PC-3 (cell line): Measurements from ENCODE around the gene CFAP206. TPM values are rescaled to one million over a fixed set of nuclear protein-coding genes. Genes with fewer than 3 reads are reported as not detected.

Experiments used
- ATAC-seq: fragments of 200-7000 bp; cut with Tn5 transposase; 2 replicates; pipeline ENCODE4 v1.9.1; 2020; ENCODE audit warnings: mild to moderate bottlenecking, moderate library complexity
- BruUV-seq: library from RNA; stranded (reverse); fragments of 400-500 nt; replicated peaks from 2 replicates; lab custom pipeline; 2021; lab: Mats Ljungman, UMichigan
- CTCF ChIA-PET: fragments of 300-600 bp; sonication (Branson Sonifier 250); formaldehyde crosslinking; loops from one replicate; lab custom pipeline; 2022; ENCODE audit warnings: antibody characterized with exemption; lab: Charles Lee
- POLR2A ChIA-PET: fragments of 300-600 bp; sonication (Branson Sonifier 250); formaldehyde crosslinking; loops from one replicate; lab custom pipeline; 2022; ENCODE audit warnings: antibody characterized with exemption; ENCODE audit not compliant: unreplicated experiment; lab: Charles Lee
- DNase-seq: peaks from one replicate; pipeline ENCODE4 v3.0.0-alpha.2; 2015
- H2AFZ ChIP-seq: fragments of 300-600 bp; sonication (generic); 2 replicates; pipeline ENCODE4 v1.6.0; 2016; ENCODE audit warnings: antibody characterized with exemption, low read length
- H3F3A ChIP-seq: fragments of 300-600 bp; sonication (generic); one replicate; pipeline ENCODE4 v1.6.0; 2017; ENCODE audit warnings: antibody characterized with exemption, low read length, control low read depth, mild to moderate bottlenecking; ENCODE audit not compliant: unreplicated experiment
- H3K27ac ChIP-seq: fragments of 300-600 bp; sonication (generic); 2 replicates; pipeline ENCODE4 v1.5.1; 2016; ENCODE audit warnings: mild to moderate bottlenecking, low read length
- H3K27me3 ChIP-seq: fragments of 300-600 bp; sonication (generic); 2 replicates; pipeline ENCODE4 v1.6.1; 2016; ENCODE audit warnings: low read length, mixed read lengths
- H3K36me3 ChIP-seq: fragments of 300-600 bp; sonication (generic); 2 replicates; pipeline ENCODE4 v1.6.1; 2016; ENCODE audit warnings: low read depth, mixed run types, low read length, mixed read lengths
- H3K4me1 ChIP-seq: fragments of 300-600 bp; sonication (generic); 2 replicates; pipeline ENCODE4 v1.5.1; 2016; ENCODE audit warnings: low read length; ENCODE audit not compliant: insufficient read depth
- H3K4me2 ChIP-seq: fragments of 300-600 bp; sonication (generic); 2 replicates; pipeline ENCODE4 v1.6.0; 2016; ENCODE audit warnings: low read length
- H3K4me3 ChIP-seq: fragments of 300-600 bp; sonication (generic); 2 replicates; pipeline ENCODE4 v1.5.1; 2016; ENCODE audit warnings: mild to moderate bottlenecking, low read length, mixed read lengths
- H3K79me2 ChIP-seq: fragments of 300-600 bp; sonication (generic); 2 replicates; pipeline ENCODE4 v1.6.1; 2017; ENCODE audit warnings: low read length, mixed read lengths
- H3K9ac ChIP-seq: fragments of 300-600 bp; sonication (generic); 2 replicates; pipeline ENCODE4 v1.6.0; 2016; ENCODE audit warnings: mild to moderate bottlenecking, low read length
- H3K9me2 ChIP-seq: fragments of 300-600 bp; sonication (generic); replicated peaks from 2 replicates; pipeline ENCODE4 v1.6.1; 2016; ENCODE audit warnings: mixed run types, low read length, mixed read lengths
- H3K9me3 ChIP-seq: fragments of 300-600 bp; sonication (generic); 2 replicates; pipeline ENCODE4 v1.6.1; 2016; ENCODE audit warnings: low read length, mixed read lengths
- H4K20me1 ChIP-seq: fragments of 300-600 bp; sonication (generic); 2 replicates; pipeline ENCODE4 v1.6.1; 2016; ENCODE audit warnings: low read length, mixed read lengths
- CTCF ChIP-seq: fragments of 300-600 bp; sonication (generic); conservative IDR thresholded peaks from 2 replicates; pipeline ENCODE4 v1.5.1; 2017; ENCODE audit warnings: antibody characterized with exemption, low read depth, mild to moderate bottlenecking, low read length
- EZH2 ChIP-seq: fragments of 300-600 bp; sonication (generic); IDR thresholded peaks from one replicate; pipeline ENCODE4 v1.6.1; 2017; ENCODE audit warnings: antibody characterized with exemption, mild to moderate bottlenecking, low read length; ENCODE audit not compliant: unreplicated experiment
- EZH2phosphoT487 ChIP-seq: fragments of 300-600 bp; sonication (generic); IDR thresholded peaks from 2 replicates; pipeline ENCODE4 v1.6.1; 2018; ENCODE audit warnings: mild to moderate bottlenecking, antibody characterized with exemption, low read length, borderline replicate concordance
- intact Hi-C: fragments of 100-400 bp; cut with micrococcal nuclease; formaldehyde crosslinking; loops from 2 replicates; pipeline ENCODE4 v1.9.0; 2023
- total RNA-seq: library from RNA; depleted of rRNA; stranded (reverse); fragments of >200 nt; gene quantifications from 2 replicates; pipeline ENCODE4 v1.2.3, GENCODE V29; 2014

CFAP206 gene
- total RNA-seq, 1 experiment from 2014 or later = 0.07 TPM

- intact Hi-C loops = no loop called here
- Histone ChIP-seq H2AFZ (no peak overlapping the region), H3K4me1 (no peaks in the 10 kb centered on the region), H3K9ac (no peak overlapping the region), H3K79me2 (no peaks in the 10 kb centered on the region), H4K20me1 (no peaks in the 10 kb centered on the region), H3K4me3 (no peak overlapping the region), H3K27me3 (no peaks in the 10 kb centered on the region), H3K9me2 (no peaks in the 10 kb centered on the region), H3K4me2 (no peak overlapping the region), H3K9me3 (no peaks in the 10 kb centered on the region), H3F3A (no peaks in the 10 kb centered on the region), H3K27ac (no peak overlapping the region), H3K36me3 (peaks cover 28% of the 10 kb centered on the region)
- ATAC-seq (no peak), DNase-seq (no peak)
- BruUV-seq = no TSS peak
- ChIA-PET POLR2A (no interaction called here), CTCF (no interaction called here)
- TF ChIP-seq EZH2 (no peak), CTCF (no peak), EZH2phosphoT487 (no peak)
Observed at GRCh38 chr6:87481931-87482330, 74.2 kb downstream of the CFAP206 start.

GRCh38 chr6:87482366-87482765, 74.6 kb downstream of the CFAP206 start:
- Histone ChIP-seq H3K4me1 (no peaks in the 10 kb centered on the region), H3K79me2 (no peaks in the 10 kb centered on the region), H3K9ac (no peak overlapping the region), H2AFZ (no peak overlapping the region), H3K9me3 (no peaks in the 10 kb centered on the region), H3K27me3 (no peaks in the 10 kb centered on the region), H3K4me3 (no peak overlapping the region), H3F3A (no peaks in the 10 kb centered on the region), H3K9me2 (no peaks in the 10 kb centered on the region), H3K36me3 (peaks cover 27% of the 10 kb centered on the region), H4K20me1 (no peaks in the 10 kb centered on the region), H3K27ac (no peak overlapping the region), H3K4me2 (no peak overlapping the region)
- ChIA-PET POLR2A (no interaction called here), CTCF (no interaction called here)
- DNase-seq (no peak), ATAC-seq (no peak)
- intact Hi-C loops = no loop called here
- BruUV-seq = no TSS peak
- TF ChIP-seq EZH2 (no peak), CTCF (no peak), EZH2phosphoT487 (no peak)

GRCh38 chr6:87483929-87484328, 76.2 kb downstream of the CFAP206 start:
- Histone ChIP-seq H3K9me3 (no peaks in the 10 kb centered on the region), H3K79me2 (no peaks in the 10 kb centered on the region), H3K9me2 (no peaks in the 10 kb centered on the region), H3K4me2 (no peak overlapping the region), H3K27ac (peak overlapping the region; percentile 47), H3K9ac (no peak overlapping the region), H2AFZ (no peak overlapping the region), H3K36me3 (peaks cover 14% of the 10 kb centered on the region), H3F3A (no peaks in the 10 kb centered on the region), H3K27me3 (no peaks in the 10 kb centered on the region), H3K4me3 (no peak overlapping the region; the same call in 1 of the 2 replicates), H3K4me1 (no peaks in the 10 kb centered on the region), H4K20me1 (no peaks in the 10 kb centered on the region)
- 0 out of 2 replicates have a peak, but pooled peaks have one; percentile 16 for TF ChIP-seq CTCF
- no peak for TF ChIP-seq EZH2phosphoT487
- CTCF ChIA-PET = no interaction called here
- BruUV-seq = no TSS peak
- intact Hi-C loops = no loop called here
- peak; percentile 64 for DNase-seq
- ATAC-seq = 0 out of 2 replicates have a peak, but pooled peaks have one; percentile 22
- POLR2A ChIA-PET = no interaction called here
